ENCODE data around the gene GLYATL3. TPM values are rescaled to one million over a fixed set of nuclear protein-coding genes. Genes with fewer than 3 reads are reported as not detected.
"Not testable (repeated sequence)": the region's sequence is repeated elsewhere in the genome, so short reads cannot be mapped to it uniquely, and the experiment has no call there.

The GLYATL3 gene
- total RNA-seq, 2 donors from 2014 or later, result not detected

- Histone ChIP-seq H3K36me3 (no peaks in the 10 kb centered on the region), H3K27me3 (no peaks in the 10 kb centered on the region), H3K9me3 (no peaks in the 10 kb centered on the region), H3K4me1 (peaks cover 0 to 25% of the 10 kb centered on the region in 2 donors), H3K27ac (peak overlapping the region; percentile 77 to 88), H3K4me3 (peak overlapping the region; percentile 67 to 73)
- TF ChIP-seq CTCF (IDR thresholded peaks at IDR 0.05), result no peak
- no peak for DNase-seq (ENCODE audit: low spot score)
These were observed 37.2 kb upstream of the GLYATL3 start for GRCh38 chr6:49462599-49462926.

GRCh38 chr6:49462927-49463611 is 36.7 kb upstream of the GLYATL3 start, which contains the start of the genes CENPQ and MMUT:
TSS of gene CENPQ (plus strand) at chr6:49463370. CDS start at chr6:49470177, 6,807 bp downstream.
TSS of gene MMUT (minus strand) at chr6:49463253. CDS start at chr6:49459466, 3,787 bp downstream.
- H3K27ac ChIP-seq, result peak within 1 kb of the TSS; percentile 77 to 88
- no peaks in the 10 kb centered on the region for H3K27me3 ChIP-seq
- no peak for TF ChIP-seq CTCF (IDR thresholded peaks at IDR 0.05)
- H3K4me3 ChIP-seq, result peak within 1 kb of the TSS; percentile 67 to 73
- H3K4me1 ChIP-seq, result peaks cover 0 to 25% of the 10 kb centered on the region in 2 donors
- H3K36me3 ChIP-seq, result no peaks in the 10 kb centered on the region
- DNase-seq (ENCODE audit: low spot score), result peak; percentile 97
- no peaks in the 10 kb centered on the region for H3K9me3 ChIP-seq

- H3K9me3 ChIP-seq, result no peaks in the 10 kb centered on the region
- peak overlapping the region; percentile 77 to 88 for H3K27ac ChIP-seq
- no peak for TF ChIP-seq CTCF (IDR thresholded peaks at IDR 0.05)
- no peak for DNase-seq (ENCODE audit: low spot score)
- H3K27me3 ChIP-seq, result no peaks in the 10 kb centered on the region
- peaks cover 0 to 25% of the 10 kb centered on the region in 2 donors for H3K4me1 ChIP-seq
- no peaks in the 10 kb centered on the region for H3K36me3 ChIP-seq
- peak overlapping the region; percentile 67 to 73 for H3K4me3 ChIP-seq
These were observed 36.1 kb upstream of the GLYATL3 start for GRCh38 chr6:49463612-49463967.

- no peaks in the 10 kb centered on the region for H3K36me3 ChIP-seq
These were observed 35.0 kb upstream of the GLYATL3 start for GRCh38 chr6:49464691-49465090.

GRCh38 chr6:49468042-49468441 is 31.7 kb upstream of the GLYATL3 start:
- H3K4me1 ChIP-seq, result peaks cover 0 to 8% of the 10 kb centered on the region in 2 donors
- no peaks in the 10 kb centered on the region for H3K27me3 ChIP-seq
- no peak for TF ChIP-seq CTCF (IDR thresholded peaks at IDR 0.05)
- H3K36me3 ChIP-seq, result no peaks in the 10 kb centered on the region
- H3K9me3 ChIP-seq, result no peaks in the 10 kb centered on the region
- no peak overlapping the region for H3K4me3 ChIP-seq
- no peak for DNase-seq (ENCODE audit: low spot score)
- no peak overlapping the region for H3K27ac ChIP-seq

More at GRCh38 chr6:49464691-49465090, 35.0 kb upstream of the GLYATL3 start:
- no peak overlapping the region for H3K27ac ChIP-seq
- H3K9me3 ChIP-seq, result no peaks in the 10 kb centered on the region
- no peak for TF ChIP-seq CTCF (IDR thresholded peaks at IDR 0.05)
- H3K4me3 ChIP-seq, result no peak overlapping the region
- no peaks in the 10 kb centered on the region for H3K27me3 ChIP-seq
- H3K4me1 ChIP-seq, result peaks cover 0 to 25% of the 10 kb centered on the region in 2 donors
- DNase-seq (ENCODE audit: low spot score), result no peak

- H3K9me3 ChIP-seq; H3K36me3 ChIP-seq; H3K27ac ChIP-seq; H3K4me1 ChIP-seq; H3K27me3 ChIP-seq; H3K4me3 ChIP-seq; DNase-seq (ENCODE audit: low spot score): not testable (repeated sequence)
These were observed 23.2 kb upstream of the GLYATL3 start for GRCh38 chr6:49476564-49476963.
